ENCODE results near the gene UBE4A. TPM values are rescaled to one million over a fixed set of nuclear protein-coding genes. Genes with fewer than 3 reads are reported as not detected.

Gene UBE4A
- total and polyA plus RNA-seq, 2 of the 4 experiments (the other 2 are of a cell fraction), result 15.2 to 69.7 TPM

GRCh38 chr11:118375978-118376377 lies 16.6 kb downstream of the UBE4A start:
- H3K18ac ChIP-seq (ENCODE audit: low read depth, low read length), result no peak overlapping the region
- no peaks in the 10 kb centered on the region for H3K9me1 ChIP-seq (ENCODE audit: insufficient read depth, low read length)
- no peak overlapping the region for H3K27ac ChIP-seq (ENCODE audit: insufficient read depth, low read length)
- no TSS peak for BruUV-seq (replicated peaks)
- no peak overlapping the region for H3K56ac ChIP-seq (ENCODE audit: extremely low read depth, insufficient read depth, low read length)
- intact Hi-C loops (cut with micrococcal nuclease) (no loop called here), in situ Hi-C loops (cut with MboI; ENCODE audit: low sequenced_read_pairs) (no loop called here), dilution Hi-C loops (cut with HindIII; ENCODE audit: low sequenced_read_pairs, unreplicated experiment) (no loop called here)
- H4K5ac ChIP-seq (ENCODE audit: low read depth, low read length), result no peak overlapping the region
- H4K20me1 ChIP-seq (ENCODE audit: insufficient read depth, low read length), result no peaks in the 10 kb centered on the region
- no peak overlapping the region for H3K14ac ChIP-seq (replicated peaks; ENCODE audit: low read depth, low read length)
- H2AFZ ChIP-seq (replicated peaks; ENCODE audit: low read length, poor library complexity), result no peak overlapping the region
- H3K4me3 ChIP-seq (ENCODE audit: insufficient read depth, low read depth, low read length), result no peak overlapping the region
- TF ChIP-seq FOS (IDR thresholded peaks at IDR 0.05; ENCODE audit: low read depth, low read length) (no peak), RAD21 (IDR thresholded peaks at IDR 0.05; ENCODE audit: low read length) (no peak), USF2 (IDR thresholded peaks at IDR 0.05; ENCODE audit: low read depth, low read length) (no peak), MAFK (IDR thresholded peaks at IDR 0.05; ENCODE audit: low read depth, low read length) (no peak), CTCF (conservative IDR thresholded peaks at IDR 0.05; ENCODE audit: low read depth, low read length) (no peak), MXI1 (IDR thresholded peaks at IDR 0.05; ENCODE audit: borderline replicate concordance, low read depth, low read length) (no peak), POLR2A (IDR thresholded peaks at IDR 0.05; ENCODE audit: low read depth, low read length) (no peak), SMC3 (IDR thresholded peaks at IDR 0.05; ENCODE audit: low read depth, low read length) (no peak), CEBPB (IDR thresholded peaks at IDR 0.05; ENCODE audit: low read depth, low read length) (no peak), BHLHE40 (IDR thresholded peaks at IDR 0.05; ENCODE audit: low read depth, low read length) (no peak), RFX5 (IDR thresholded peaks at IDR 0.05; ENCODE audit: low read depth, low read length) (no peak), MAZ (IDR thresholded peaks at IDR 0.05; ENCODE audit: borderline replicate concordance, low read depth, low read length) (no peak), NFE2L2 (IDR thresholded peaks at IDR 0.05; ENCODE audit: low read depth, low read length) (no peak)
- TF ChIP-seq, protein P1, sequence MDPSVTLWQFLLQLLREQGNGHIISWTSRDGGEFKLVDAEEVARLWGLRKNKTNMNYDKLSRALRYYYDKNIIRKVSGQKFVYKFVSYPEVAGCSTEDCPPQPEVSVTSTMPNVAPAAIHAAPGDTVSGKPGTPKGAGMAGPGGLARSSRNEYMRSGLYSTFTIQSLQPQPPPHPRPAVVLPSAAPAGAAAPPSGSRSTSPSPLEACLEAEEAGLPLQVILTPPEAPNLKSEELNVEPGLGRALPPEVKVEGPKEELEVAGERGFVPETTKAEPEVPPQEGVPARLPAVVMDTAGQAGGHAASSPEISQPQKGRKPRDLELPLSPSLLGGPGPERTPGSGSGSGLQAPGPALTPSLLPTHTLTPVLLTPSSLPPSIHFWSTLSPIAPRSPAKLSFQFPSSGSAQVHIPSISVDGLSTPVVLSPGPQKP (IDR thresholded peaks at IDR 0.05; ENCODE audit: borderline replicate concordance, low read depth, low read length), result no peak
- no peaks in the 10 kb centered on the region for H3K27me3 ChIP-seq (ENCODE audit: control insufficient read depth, insufficient read depth, low read length)
- peaks cover 49% of the 10 kb centered on the region for H3K36me3 ChIP-seq (ENCODE audit: control insufficient read depth, insufficient read depth, low read length)
- H3K79me1 ChIP-seq (ENCODE audit: low read depth in 1 of 2, low read length in 2 of 2), result no peaks in the 10 kb centered on the region
- H4K91ac ChIP-seq (ENCODE audit: insufficient read depth, low read depth, low read length), result no peak overlapping the region
- H2BK20ac ChIP-seq (ENCODE audit: low read depth, low read length), result no peak overlapping the region
- DNase-seq (no peak), ATAC-seq (ENCODE audit: low read depth) (no peak)
- no peak overlapping the region for H2AK5ac ChIP-seq (ENCODE audit: low read depth, low read length)
- CTCF ChIA-PET, result interaction anchor here (0.6 kb wide), 1 partner anchor 712 kb away, joined by 4 read pairs; no protein-coding TSS in a partner anchor
- POLR2A ChIA-PET (ENCODE audit: unreplicated experiment), result no interaction called here
- H2AK9ac ChIP-seq (replicated peaks; ENCODE audit: low read depth, low read length, poor library complexity), result no peak overlapping the region
- H3K4me1 ChIP-seq (ENCODE audit: control insufficient read depth, insufficient read depth, low read length), result no peaks in the 10 kb centered on the region
- no peaks in the 10 kb centered on the region for H3K9me3 ChIP-seq (ENCODE audit: control insufficient read depth, insufficient read depth, low read length)
- H2BK5ac ChIP-seq (ENCODE audit: low read depth, low read length, poor library complexity, severe bottlenecking), result no peak overlapping the region
- H3K4ac ChIP-seq (ENCODE audit: low read depth, low read length), result no peak overlapping the region
- no peak overlapping the region for H3K23ac ChIP-seq (ENCODE audit: low read depth, low read length)
- H2BK120ac ChIP-seq (ENCODE audit: low read depth, low read length), result no peak overlapping the region
- no peak overlapping the region for H4K8ac ChIP-seq (ENCODE audit: low read depth in 2 of 2, low read length in 2 of 2)
- no peak overlapping the region for H3K4me2 ChIP-seq (ENCODE audit: low read depth, low read length)
- H2BK15ac ChIP-seq (ENCODE audit: low read depth, low read length), result no peak overlapping the region
- no peak overlapping the region for H3K9ac ChIP-seq (ENCODE audit: low read depth, low read length)
